Uterus (tissue), 2 donors: ENCODE measurements around the gene DARS2.

Experiments
- POLR2A ChIP-seq, 2 donors: fragments of 450-650 bp; IDR thresholded peaks; one replicate each; pipeline ENCODE4 v1.6.1; 2016; ENCODE audit warnings: antibody characterized with exemption in 2 of 2, mild to moderate bottlenecking in 1 of 2, moderate library complexity in 1 of 2
- TF ChIP-seq, protein P1 (sequence below), 4 experiments: fragments of 200-600 bp in 2 of 4; fragments of 450-650 bp in 2 of 4; sonication (generic) in 2 of 4; IDR thresholded peaks; one replicate each; pipeline ENCODE4 v1.5.1; 2016 to 2019; ENCODE audit warnings: antibody characterized with exemption in 4 of 4, mild to moderate bottlenecking in 2 of 4, moderate library complexity in 1 of 4

DNA sequence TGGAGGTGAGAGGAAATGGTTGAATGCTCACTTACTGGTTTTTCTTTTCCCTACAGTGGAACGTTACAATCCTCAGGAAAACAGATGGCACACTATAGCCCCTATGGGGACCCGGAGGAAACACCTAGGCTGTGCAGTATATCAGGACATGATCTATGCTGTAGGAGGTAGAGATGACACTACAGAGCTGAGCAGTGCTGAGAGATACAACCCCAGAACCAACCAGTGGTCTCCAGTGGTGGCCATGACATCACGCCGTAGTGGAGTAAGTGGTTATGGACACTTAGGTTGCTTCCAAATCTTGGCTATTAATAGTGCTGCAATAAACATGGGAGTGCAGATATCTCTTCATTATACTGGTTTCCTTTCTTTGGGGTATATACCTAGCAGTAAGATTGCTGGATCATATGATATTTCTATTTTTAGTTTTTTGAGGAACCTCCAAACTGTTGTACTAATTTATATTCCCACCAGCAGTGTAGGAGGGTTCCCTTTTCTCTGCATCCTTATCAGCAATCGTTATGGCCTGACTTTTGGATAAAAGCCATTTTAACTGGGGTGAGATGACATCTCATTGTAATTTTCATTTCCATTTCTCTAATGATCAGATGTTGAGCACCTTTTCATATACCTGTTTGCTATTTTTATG is 48.8 kb upstream of the DARS2 start:
- TF ChIP-seq, protein P1, sequence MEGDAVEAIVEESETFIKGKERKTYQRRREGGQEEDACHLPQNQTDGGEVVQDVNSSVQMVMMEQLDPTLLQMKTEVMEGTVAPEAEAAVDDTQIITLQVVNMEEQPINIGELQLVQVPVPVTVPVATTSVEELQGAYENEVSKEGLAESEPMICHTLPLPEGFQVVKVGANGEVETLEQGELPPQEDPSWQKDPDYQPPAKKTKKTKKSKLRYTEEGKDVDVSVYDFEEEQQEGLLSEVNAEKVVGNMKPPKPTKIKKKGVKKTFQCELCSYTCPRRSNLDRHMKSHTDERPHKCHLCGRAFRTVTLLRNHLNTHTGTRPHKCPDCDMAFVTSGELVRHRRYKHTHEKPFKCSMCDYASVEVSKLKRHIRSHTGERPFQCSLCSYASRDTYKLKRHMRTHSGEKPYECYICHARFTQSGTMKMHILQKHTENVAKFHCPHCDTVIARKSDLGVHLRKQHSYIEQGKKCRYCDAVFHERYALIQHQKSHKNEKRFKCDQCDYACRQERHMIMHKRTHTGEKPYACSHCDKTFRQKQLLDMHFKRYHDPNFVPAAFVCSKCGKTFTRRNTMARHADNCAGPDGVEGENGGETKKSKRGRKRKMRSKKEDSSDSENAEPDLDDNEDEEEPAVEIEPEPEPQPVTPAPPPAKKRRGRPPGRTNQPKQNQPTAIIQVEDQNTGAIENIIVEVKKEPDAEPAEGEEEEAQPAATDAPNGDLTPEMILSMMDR (IDR thresholded peaks at IDR 0.05) = no peak
- TF ChIP-seq POLR2A (IDR thresholded peaks at IDR 0.05) = no peak
